ENCODE data around the gene APH1B. TPM values are rescaled to one million over a fixed set of nuclear protein-coding genes. Genes with fewer than 3 reads are reported as not detected.
"Not testable (repeated sequence)": the region's sequence is repeated elsewhere in the genome, so short reads cannot be mapped to it uniquely, and the experiment has no call there.

The APH1B gene
- total RNA-seq, 2 experiments from 2014 or later = 5.7 to 7.4 TPM

DNA sequence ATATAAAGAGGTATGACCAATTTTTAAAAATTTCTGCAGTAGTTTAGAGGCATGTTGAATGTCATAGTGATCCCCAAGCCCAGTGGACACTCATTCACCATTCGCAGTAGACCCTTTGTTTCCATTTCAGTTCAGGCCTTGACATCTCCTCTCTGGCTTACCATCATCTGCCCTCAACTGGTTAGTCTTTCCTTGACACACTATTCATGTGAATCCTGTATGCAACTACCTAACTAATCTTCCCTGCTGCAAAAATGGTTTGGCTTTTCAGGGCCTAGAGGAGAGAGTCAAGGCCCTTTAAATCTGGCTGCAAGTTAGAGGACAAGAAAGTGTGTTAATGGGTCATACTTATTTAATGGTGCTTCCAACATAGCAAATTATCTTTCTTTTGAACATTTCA lies 10.9 kb downstream of the APH1B start:
- CTCF ChIA-PET = interaction anchor here (1.5 to 2.1 kb wide), 2 partner anchors 11 to 241 kb away, joined by 3 to 10 read pairs; partner anchors contain the start of gene APH1B
- POLR2A ChIA-PET = no interaction called here

- POLR2A ChIA-PET = no interaction called here
Observed at GRCh38 chr15:63288778-63289378, 11.5 kb downstream of the APH1B start.

DNA sequence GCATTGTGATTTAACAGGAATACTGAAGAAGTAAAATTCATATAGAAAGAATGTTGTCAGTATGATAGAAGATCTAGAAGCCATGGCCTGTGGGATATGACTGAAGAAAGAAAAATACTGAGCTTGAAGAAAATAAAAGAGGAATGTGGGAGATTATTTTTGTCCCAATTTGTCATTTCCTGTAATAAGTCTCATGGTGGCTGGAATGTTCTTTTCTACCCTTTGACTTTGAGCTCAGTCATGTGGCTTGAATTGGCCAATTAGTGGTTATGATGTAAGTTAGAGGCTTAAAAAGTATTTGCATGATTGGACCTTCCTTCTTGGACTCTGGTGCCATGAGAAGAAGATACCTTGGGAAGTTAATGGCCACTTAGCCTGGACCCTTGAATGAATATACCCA lies 14.1 kb downstream of the APH1B start:
- CTCF ChIA-PET = interaction anchor here (0.6 to 1.5 kb wide), 3 partner anchors 111 to 175 kb away, joined by 3 to 8 read pairs (median 3); no protein-coding TSS in a partner anchor
- POLR2A ChIA-PET = no interaction called here

More at GRCh38 chr15:63288778-63289378, 11.5 kb downstream of the APH1B start:
- CTCF ChIA-PET = interaction anchor here (1.4 to 2.1 kb wide), 2 partner anchors 9 to 11 kb away, joined by 3 to 10 read pairs; partner anchors contain the start of gene APH1B

DNA sequence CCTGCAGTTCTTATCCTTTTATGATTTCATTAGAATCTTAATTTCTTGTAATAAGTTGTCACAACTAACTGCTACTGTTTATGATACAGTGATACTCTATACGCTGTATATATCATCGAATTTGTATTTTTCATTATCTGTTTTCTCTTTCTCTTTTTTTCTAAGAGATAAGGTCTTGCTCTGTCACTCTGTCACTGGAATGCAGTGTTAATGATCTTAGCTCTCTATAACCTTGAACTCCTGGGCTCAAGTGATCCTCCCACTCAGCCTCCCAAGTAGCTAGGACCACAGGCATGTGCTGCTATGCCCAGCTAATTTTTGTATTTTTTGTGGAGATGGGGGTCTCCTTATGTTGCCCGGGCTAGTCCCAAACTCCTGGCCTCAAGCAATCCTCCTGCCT lies 14.8 kb downstream of the APH1B start:
- CTCF ChIA-PET = interaction anchor here (0.9 kb wide), 1 partner anchor 175 kb away, joined by 3 read pairs; no protein-coding TSS in a partner anchor
- POLR2A ChIA-PET = no interaction called here

GRCh38 chr15:63292771-63293170 lies 15.4 kb downstream of the APH1B start:
- ChIA-PET POLR2A (no interaction called here), CTCF (interaction anchor here (0.9 kb wide), 1 partner anchor 174 kb away, joined by 3 read pairs; no protein-coding TSS in a partner anchor)

- ChIA-PET CTCF (no interaction called here), POLR2A (no interaction called here)
Observed at GRCh38 chr15:63294359-63294758, 17.0 kb downstream of the APH1B start.

DNA sequence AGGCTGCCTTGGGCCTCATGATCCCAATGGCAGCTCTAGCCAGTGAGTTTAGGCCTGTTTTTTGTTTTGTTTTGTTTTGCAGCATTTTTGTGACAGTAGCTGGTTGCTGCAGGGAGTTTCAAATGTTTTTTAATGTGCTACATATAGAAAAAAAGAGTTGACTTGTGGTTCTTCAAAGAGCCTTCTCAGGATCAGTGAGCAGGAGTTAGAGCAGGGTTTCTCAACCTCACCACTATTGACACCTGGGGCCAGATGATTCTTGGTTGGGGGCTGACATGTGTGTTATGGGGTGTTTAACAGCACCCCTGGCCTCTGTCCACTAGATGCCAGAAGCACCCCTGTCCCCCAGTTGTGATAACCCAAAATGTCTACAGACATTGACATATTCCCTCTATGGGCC lies 17.9 kb downstream of the APH1B start:
- CTCF ChIA-PET = no interaction called here

DNA sequence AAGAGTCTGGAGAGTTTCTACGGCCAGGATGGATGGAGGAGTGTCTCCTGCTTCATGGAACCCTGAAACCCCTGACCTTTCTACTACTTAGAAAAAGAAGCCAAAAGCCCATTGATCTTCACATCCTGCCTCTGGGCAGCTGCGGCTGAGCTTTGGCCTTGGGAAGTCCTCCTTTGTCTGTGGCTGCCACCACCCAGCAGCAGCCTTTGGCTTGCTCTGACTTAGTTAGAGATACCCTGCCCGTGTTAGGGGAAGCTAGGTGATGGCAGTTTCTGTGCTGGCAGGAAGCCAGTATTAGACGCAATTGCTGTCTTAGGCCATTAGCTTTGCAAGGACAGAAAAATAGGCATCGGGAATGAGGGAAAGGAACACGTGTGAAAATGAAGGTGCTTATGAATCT lies 18.8 kb downstream of the APH1B start:
- CTCF ChIA-PET = interaction anchor here (0.7 kb wide), 2 partner anchors 466 to 594 kb away, joined by 3 to 4 read pairs; no protein-coding TSS in a partner anchor
- POLR2A ChIA-PET = no interaction called here

More for the DNA sequence above, 17.9 kb downstream of the APH1B start:
- POLR2A ChIA-PET = no interaction called here

DNA sequence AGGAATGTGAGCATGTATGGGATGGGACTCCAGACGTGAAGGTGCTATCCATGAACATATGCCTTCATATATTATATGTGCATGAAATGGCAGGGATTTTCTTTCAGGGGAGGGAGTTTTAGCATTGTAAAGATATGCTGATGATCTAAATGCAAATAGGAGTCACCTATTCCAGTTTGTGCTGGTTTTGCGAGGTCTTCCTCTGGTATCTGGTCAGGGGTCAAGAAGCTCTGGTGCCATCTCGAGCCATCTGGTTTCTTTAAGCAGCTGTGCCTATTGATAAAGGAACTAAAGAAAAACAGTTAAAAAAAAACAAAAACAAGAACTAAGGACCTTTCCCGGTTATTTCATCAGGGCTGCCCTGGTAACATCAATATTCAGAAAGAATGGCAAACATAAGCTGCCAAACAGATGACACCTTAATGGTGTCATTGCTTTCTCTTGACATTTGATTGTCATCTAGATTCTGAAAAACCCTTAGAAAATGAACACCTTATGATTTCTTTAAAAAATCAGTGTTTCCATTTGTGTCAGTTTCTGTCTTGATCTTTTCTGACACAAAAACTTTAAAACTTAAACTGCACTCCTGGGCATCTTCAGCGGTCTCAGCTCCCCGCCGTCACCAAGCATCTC lies 22.7 kb downstream of the APH1B start:
- POLR2A ChIA-PET = no interaction called here
- CTCF ChIA-PET = interaction anchor here (1.0 kb wide), 1 partner anchor 167 kb away, joined by 3 read pairs; no protein-coding TSS in a partner anchor

- ChIA-PET POLR2A (no interaction called here), CTCF (no interaction called here)
Observed at GRCh38 chr15:63301088-63301487, 23.7 kb downstream of the APH1B start.

- CTCF ChIA-PET = no interaction called here
- POLR2A ChIA-PET = no interaction called here
Observed at GRCh38 chr15:63305260-63305659, 27.9 kb downstream of the APH1B start.

DNA sequence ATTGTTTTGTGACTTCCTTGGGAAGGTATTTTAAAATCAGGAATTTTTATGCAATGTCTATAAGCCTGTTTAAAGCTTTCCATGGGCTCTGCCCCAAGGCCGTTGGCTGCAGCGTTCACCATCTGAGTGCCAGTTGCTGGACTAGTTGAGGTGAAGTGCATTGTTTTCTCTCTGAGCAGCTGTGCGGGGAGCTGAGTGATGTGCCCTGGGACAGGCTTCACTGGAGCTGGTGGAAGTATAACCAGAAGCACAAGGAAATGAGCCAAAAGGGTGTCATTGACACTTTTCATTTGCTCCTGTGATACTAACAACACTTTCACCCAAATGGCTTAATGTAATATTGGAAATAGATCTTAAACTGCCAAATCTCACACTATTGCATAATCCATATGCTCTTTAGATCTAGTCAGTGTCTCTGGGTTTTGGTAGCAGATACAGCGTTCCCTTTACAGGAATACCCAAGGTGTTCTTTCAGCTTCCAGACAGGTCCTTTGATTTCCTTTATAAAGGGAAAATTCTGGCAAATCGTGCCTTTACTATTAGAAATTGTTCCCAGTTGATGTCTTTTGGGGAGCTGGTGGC lies 29.2 kb downstream of the APH1B start:
- ChIA-PET CTCF (no interaction called here), POLR2A (no interaction called here)

GRCh38 chr15:63308491-63308890 lies 31.1 kb downstream of the APH1B start:
- ChIA-PET CTCF (no interaction called here), POLR2A (no interaction called here)

GRCh38 chr15:63308947-63309346 lies 31.5 kb downstream of the APH1B start:
- ChIA-PET CTCF (no interaction called here), POLR2A (no interaction called here)

DNA sequence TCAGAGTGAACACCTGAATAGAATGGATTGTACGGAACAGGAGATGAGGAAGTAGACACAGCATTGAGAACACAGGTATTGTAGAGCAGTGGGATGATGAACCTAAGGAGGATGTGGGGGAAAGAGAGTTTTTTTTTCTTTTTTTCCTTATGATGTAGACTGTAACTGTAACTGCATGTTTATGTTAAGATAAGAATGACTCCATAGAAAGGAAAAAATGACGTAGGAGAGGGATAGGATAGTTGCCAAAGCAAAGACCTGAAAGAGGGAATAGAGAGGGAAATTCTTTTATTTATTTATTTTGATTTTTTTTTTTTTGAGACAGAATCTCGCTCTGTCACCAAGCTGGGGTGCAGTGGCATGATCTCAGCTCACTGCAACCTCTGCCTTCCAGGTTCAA lies 33.2 kb downstream of the APH1B start:
- POLR2A ChIA-PET = no interaction called here
- CTCF ChIA-PET = no interaction called here

DNA sequence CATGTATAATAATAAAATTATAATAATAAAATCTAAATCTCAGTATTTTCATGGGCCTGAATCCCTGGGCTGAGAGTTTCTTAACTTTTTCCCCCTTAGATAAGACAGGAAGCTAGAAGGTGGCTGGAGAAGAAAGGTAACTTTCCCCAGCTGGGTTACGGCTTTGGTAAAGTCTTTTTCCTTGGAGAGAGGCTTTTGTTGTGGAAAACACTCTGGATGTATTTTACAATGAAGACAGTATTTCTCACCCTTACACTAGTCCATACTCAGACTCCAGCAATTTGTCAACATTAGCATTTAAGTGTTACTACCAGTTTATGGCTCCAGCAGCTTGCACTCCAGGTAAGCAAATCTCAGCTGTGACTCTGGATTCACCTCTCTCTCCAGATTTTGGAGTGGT lies 34.9 kb downstream of the APH1B start:
- ChIA-PET POLR2A (no interaction called here), CTCF (no interaction called here)

GRCh38 chr15:63313825-63314224 lies 36.4 kb downstream of the APH1B start:
- CTCF ChIA-PET = no interaction called here
- POLR2A ChIA-PET = no interaction called here

DNA sequence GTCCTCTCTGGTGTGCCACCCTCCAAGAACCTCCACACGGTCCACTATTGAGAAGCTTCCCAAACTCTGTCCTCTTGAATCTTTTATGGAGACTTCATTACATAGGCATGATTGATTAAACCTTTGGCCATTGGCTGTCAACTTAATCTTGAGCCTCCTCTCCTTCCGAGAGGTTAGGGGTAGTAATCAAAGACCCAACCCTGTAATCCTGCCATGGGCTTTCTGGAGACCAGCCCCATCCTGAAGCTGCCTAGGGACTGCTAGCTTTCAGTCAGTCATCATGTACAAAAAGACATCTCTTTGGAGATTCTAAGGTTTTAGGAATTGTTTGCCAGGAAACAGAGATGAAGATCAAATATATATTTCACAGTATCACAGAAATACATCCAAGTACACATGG lies 37.0 kb downstream of the APH1B start:
- CTCF ChIA-PET = no interaction called here
- POLR2A ChIA-PET = no interaction called here

- CTCF ChIA-PET = no interaction called here
- POLR2A ChIA-PET = no interaction called here
Observed at GRCh38 chr15:63318344-63318743, 40.9 kb downstream of the APH1B start.

DNA sequence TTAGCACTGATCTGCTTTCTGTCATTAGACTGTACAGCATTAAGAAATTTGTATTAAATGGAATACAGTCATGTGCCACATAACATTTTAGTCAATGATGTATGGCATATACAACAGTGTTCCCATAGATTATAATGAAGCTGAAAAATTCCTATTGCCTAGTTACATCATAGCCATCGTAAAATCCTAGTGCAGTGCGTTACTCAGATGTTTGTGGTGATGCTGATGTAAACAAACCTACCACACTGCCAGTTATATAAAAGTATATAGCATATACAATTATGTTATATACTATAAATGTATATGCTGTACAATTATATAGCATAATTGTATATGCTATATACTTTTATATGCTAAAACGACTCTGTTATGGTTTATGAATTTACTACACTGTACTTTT lies 41.7 kb downstream of the APH1B start:
- CTCF ChIA-PET = no interaction called here

GRCh38 chr15:63320446-63320845 lies 43.0 kb downstream of the APH1B start:
- POLR2A ChIA-PET, CTCF ChIA-PET: not testable (repeated sequence)

More for the DNA sequence above, 41.7 kb downstream of the APH1B start:
- POLR2A ChIA-PET = no interaction called here
